ENCODE results near the gene ANKRD34A.

Gene ANKRD34A

DNA sequence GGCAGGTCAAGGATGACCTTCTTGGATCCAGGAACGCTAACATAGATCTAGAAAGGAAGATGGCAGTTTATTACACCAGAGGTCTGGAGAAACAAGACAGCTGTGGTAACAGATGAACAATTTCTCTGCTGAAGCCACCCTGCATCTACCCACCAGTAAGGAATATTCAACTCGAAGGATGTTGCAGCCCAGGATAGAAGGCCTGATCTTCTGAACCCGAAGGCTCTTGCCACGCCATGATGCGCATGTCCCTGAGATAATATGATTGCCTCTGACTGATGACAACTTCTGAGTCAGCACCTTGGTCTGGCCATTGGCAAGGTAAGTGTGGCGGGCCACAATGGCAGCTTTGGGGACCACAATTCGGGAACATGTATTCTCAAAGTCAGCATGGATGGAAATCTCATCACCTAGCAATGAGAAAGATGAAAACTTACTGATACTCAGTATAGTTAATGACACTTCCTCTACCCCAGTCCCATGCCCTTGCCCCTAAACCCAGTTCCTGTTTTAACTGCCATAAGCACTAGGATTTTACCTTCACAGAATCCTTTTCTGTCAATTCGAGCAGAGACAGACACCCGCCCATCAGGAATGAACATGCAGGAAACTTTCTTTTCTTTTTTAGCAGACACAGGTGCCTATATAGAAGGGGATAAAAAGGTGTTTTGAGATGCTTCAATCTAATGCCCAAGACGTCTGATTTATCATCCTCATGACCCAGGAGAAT, 30.2 kb upstream of the ANKRD34A start:
- DNase-seq (peak in 1 of 2 donors; percentile 70), ATAC-seq (peak; percentile 58)
- Mint-ChIP-seq H3K9me3 (no peaks in the 10 kb centered on the region), H3K4me3 (peak overlapping the region; percentile 85 to 89), H3K27me3 (no peaks in the 10 kb centered on the region), H3K4me1 (peaks cover 67% of the 10 kb centered on the region), H3K27ac (peak overlapping the region; percentile 81 to 99)

DNA sequence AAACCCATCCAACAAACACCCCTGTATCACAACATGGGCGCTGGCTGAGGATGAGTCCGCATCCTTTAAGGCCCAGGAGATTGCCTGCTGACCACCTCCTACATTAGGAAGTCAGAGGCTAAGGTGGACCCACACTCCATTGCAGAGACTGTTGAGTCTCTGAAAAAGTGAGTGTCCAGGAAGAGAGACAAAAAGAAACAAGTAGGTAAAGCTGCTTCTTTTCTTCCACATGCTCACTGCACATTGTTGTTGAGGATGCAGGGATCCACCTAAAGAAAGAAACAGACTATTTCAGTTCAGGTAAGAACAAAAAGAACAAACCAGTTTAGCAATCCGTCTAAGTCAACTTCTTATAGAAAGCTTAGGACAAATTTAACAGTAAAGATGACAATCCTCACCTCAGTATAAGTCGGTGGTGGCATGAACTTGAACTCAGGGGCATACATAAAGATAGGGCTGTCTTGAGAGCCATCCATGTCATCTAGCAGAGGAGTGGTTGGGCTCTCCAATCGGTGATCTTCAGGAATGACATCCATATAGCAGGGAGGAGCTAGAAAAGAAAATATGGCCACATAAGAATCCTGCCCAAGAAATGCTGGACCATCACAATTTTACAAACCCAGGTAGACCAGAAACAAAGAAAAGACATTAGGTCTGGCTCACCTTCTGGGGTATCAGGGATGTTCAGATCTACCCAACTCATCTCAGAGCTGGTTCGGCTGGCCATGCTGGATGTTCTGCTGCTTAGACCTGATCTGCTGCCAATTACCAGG, 29.4 kb upstream of the ANKRD34A start:
- peaks cover 63% of the 10 kb centered on the region for H3K4me1 Mint-ChIP-seq
- DNase-seq (no peak), ATAC-seq (no peak)
- H3K9me3 Mint-ChIP-seq = no peaks in the 10 kb centered on the region
- peak overlapping the region; percentile 81 to 99 for H3K27ac Mint-ChIP-seq
- H3K4me3 Mint-ChIP-seq = peak overlapping the region; percentile 85 to 89
- no peaks in the 10 kb centered on the region for H3K27me3 Mint-ChIP-seq

DNA sequence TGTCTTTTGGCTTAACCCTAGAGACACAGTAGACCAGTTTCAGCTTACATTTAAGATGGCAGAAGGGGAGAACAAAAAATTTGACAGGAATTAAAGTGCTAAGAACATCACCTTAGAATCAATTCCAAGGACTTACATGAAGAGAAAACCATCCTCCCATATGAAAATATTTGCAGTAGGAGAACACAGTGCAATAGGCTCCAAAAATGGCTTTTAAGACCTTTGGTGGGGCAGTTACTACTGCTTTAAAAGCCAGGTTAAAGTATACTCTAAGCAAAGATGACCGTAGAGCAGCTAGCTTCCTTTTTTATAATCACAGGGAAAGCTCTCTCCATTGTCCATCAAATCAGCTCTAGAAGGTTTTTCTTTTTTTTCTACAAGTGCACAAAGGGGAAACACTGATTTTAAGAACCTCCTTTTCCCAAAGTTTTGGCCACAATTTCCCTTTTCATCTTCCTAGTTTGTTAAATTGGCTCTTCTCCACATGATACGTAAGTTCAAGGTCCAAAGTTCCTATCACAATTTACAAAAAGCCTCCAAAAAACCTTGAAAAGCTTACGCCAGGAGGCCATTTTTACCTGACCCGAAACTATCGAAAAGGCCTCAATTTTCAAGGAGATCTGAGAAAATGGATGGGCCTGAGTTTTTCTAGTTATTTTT, 28.7 kb upstream of the ANKRD34A start:
- Mint-ChIP-seq H3K4me3 (peak overlapping the region; percentile 85 to 89), H3K27me3 (no peaks in the 10 kb centered on the region), H3K27ac (peak overlapping the region; percentile 73 to 81), H3K9me3 (no peaks in the 10 kb centered on the region), H3K4me1 (peaks cover 63% of the 10 kb centered on the region)
- no peak for DNase-seq
- ATAC-seq = no peak

DNA sequence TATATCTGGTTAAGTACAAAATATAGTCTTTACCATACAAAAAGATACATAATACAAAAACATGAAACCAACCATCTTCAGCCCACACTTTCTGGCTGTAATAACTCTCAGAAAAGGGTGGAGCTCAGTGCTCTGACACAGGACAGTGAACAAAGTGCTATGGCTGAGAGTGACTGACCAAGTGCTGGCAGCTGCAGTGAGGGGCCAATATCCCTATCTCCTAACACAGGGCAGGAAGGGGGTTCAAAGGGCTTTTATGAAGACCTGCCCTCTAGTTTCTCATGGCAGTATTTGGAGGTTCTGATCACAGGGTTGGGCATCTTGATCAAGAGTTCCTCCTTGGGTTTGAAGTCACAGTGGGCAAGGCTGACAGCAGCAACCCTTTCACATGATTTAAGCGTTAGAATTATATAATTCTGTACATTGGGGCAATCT, 28.1 kb upstream of the ANKRD34A start:
- no peak for ATAC-seq
- Mint-ChIP-seq H3K9me3 (no peaks in the 10 kb centered on the region), H3K4me1 (peaks cover 63% of the 10 kb centered on the region), H3K27ac (peak overlapping the region; percentile 28 to 30), H3K27me3 (no peaks in the 10 kb centered on the region), H3K4me3 (peak overlapping the region; percentile 85 to 89)
- DNase-seq = no peak

DNA sequence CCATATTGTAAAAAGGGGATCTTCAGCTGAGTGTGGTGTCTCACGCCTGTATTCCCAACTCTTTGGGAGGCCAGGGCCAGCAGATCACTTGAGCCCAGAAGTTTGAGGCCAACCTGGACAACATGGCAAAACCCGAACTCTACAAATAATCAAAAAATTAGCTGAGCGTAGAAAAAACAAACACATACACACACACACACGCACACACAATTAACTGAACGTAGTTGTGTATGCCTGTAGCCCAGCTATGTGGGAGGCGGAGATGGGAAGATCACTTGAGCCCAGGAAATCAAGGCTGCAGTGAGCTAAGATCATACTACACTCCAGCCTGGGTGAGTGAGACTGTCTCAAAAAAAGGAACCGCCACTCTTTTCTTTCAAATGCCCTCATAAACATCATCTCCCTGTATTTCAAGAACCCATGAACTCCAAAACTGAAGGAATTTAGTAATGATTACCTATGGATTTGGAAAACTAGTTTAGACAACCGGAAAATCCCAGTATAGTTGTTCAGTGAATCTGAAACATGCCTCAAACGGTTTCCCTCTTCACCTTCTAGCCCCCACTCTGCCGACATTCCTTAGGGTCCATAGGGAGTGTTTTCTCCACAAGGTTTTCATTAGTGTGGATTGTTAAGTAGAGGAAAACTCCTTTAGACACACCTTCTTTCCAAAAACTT, 27.5 kb upstream of the ANKRD34A start:
- no peaks in the 10 kb centered on the region for H3K27me3 Mint-ChIP-seq
- ATAC-seq (no peak), DNase-seq (no peak)
- no peaks in the 10 kb centered on the region for H3K9me3 Mint-ChIP-seq
- peaks cover 62% of the 10 kb centered on the region for H3K4me1 Mint-ChIP-seq
- H3K27ac Mint-ChIP-seq = no peak overlapping the region
- H3K4me3 Mint-ChIP-seq = peak overlapping the region; percentile 51 to 85

DNA sequence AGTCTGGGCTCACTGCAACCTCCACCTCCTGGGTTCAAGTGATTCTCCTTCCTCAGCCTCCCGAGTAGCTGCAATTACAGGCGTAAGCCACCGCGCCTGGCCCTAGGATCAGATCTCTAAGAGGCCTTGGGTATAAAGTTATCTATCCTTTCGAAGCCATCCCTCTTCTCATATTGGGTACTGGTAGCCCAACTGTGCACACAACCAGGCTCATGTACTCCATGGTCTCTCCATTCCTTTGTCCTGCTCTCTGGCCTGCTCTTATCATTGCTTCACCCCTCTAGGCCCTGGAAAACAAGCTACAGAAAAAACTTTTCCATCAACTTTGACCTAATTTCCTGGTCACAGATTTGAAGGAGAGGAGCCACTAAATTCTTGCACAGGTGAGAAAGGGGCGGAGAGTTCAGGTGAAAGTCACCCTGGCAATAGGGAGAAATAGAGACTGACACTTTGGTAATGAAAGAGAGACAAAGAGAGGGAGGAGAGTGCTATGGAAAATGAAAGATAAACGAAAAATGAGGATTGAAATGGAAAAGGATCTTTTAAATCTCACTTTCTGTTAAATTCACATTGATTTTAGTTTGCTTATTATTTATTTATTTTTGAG, 26.0 kb upstream of the ANKRD34A start:
- Mint-ChIP-seq H3K27ac (peak overlapping the region in 1 of 2 donors; percentile 69), H3K27me3 (no peaks in the 10 kb centered on the region), H3K4me3 (no peak overlapping the region), H3K9me3 (no peaks in the 10 kb centered on the region), H3K4me1 (peaks cover 62% of the 10 kb centered on the region)
- peak; percentile 11 for ATAC-seq
- no peak for DNase-seq

GRCh38 chr1:145988773-145989172, 24.4 kb upstream of the ANKRD34A start:
- peak; percentile 46 for ATAC-seq
- Mint-ChIP-seq H3K9me3 (no peaks in the 10 kb centered on the region), H3K4me3 (peak overlapping the region in 1 of 2 donors; percentile 1), H3K27ac (peak overlapping the region in 1 of 2 donors; percentile 37), H3K27me3 (no peaks in the 10 kb centered on the region), H3K4me1 (peaks cover 57% of the 10 kb centered on the region)
- DNase-seq = no peak

DNA sequence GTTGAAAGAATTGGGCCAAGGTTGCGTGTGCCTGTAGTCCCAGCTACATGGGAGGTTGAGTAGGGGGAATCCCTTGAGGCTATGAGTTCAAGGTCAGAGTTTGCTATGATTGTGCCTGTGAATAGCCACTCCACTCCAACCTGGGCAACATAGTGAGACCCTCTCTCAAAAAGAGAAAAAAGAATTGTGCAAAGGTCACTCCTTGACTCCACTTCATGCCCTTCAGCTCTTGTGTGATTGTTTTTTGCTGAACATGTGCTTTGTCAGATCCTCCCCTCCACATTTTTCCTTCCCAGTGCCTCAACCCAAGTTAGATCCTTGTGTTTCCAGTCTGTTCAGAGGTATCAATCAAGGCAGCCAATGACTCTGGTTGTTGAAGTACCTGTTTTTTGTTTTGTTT, 23.6 kb upstream of the ANKRD34A start:
- H3K27ac Mint-ChIP-seq = no peak overlapping the region
- H3K9me3 Mint-ChIP-seq = no peaks in the 10 kb centered on the region
- DNase-seq (no peak), ATAC-seq (no peak)
- H3K4me1 Mint-ChIP-seq = peaks cover 49% of the 10 kb centered on the region
- H3K4me3 Mint-ChIP-seq = no peak overlapping the region
- H3K27me3 Mint-ChIP-seq = no peaks in the 10 kb centered on the region

- no peaks in the 10 kb centered on the region for H3K27me3 Mint-ChIP-seq
- DNase-seq = no peak
- peaks cover 35% of the 10 kb centered on the region for H3K4me1 Mint-ChIP-seq
- H3K4me3 Mint-ChIP-seq = no peak overlapping the region
- H3K27ac Mint-ChIP-seq = no peak overlapping the region
- no peak for ATAC-seq
- no peaks in the 10 kb centered on the region for H3K9me3 Mint-ChIP-seq
These were observed 22.2 kb upstream of the ANKRD34A start for GRCh38 chr1:145986551-145986950.

- ATAC-seq = no peak
- Mint-ChIP-seq H3K4me3 (peak overlapping the region; percentile 65 to 70), H3K4me1 (peaks cover 27% of the 10 kb centered on the region), H3K27ac (peak overlapping the region; percentile 77 to 89), H3K27me3 (no peaks in the 10 kb centered on the region), H3K9me3 (no peaks in the 10 kb centered on the region)
- no peak for DNase-seq
These were observed 21.4 kb upstream of the ANKRD34A start for GRCh38 chr1:145985502-145986439.

DNA sequence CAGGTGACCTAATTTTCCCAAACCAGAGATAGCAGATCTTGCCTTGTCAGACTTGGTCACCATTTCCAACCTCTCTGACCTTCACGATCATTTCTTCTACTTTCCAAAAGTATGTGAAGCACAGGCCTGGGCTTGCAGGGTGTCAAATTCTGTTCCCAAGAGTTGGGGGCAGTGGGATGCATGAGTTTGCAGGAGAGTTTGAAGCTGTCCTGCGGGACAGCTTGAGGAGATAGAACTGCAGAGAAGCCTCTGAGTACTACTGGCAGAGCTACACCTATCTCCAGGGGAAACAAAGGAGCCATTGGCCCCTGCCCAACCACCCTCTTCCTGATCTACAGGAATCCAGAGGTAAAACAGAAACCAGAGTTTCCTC, 20.7 kb upstream of the ANKRD34A start:
- DNase-seq = no peak
- H3K27ac Mint-ChIP-seq = peak overlapping the region; percentile 77 to 89
- no peak for ATAC-seq

DNA sequence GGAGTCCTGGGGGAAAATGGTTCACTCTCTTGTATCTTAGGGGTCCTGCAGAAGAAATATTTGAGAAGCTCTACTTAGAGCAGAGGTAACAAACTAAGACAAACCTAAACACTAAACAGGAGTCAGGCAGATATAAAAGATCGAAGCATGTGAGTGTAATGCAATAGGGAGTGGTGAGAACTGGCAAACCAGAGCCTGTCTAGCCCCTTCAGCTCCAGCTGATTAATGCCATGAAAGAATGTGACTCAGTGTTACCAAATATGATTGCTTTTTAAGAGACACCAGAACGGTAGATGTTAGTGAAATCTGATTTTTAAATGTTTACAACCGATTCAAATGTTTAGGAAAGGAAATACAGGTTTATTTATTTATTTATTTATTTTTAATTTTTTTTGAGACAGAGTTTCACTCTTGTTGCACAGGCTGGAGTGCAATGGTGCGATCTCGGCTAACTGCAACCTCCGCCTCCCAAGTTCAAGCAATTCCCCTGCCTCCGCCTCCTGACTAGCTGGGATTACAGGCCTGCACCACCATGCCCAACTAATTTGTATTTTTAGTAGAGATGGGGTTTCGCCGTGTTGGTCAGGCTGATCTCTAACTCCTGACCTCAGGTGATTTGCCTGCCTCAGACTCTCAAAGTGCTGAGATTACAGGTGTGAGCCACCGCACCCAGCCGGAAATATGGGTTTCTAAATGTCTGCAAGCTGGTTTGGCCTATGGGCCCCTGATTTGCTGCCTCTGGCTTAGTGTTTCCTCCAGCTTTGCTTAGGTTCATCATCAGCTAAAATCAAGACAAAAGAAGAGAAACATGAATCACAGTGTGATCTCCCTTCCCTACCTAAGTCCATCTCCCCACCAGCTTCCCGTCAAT, 19.8 kb upstream of the ANKRD34A start:
- Mint-ChIP-seq H3K4me1 (peaks cover 19% of the 10 kb centered on the region), H3K9me3 (no peaks in the 10 kb centered on the region), H3K4me3 (peak overlapping the region; percentile 65 to 70), H3K27me3 (no peaks in the 10 kb centered on the region), H3K27ac (peak overlapping the region in 1 of 2 donors; percentile 52)
- no peak for ATAC-seq
- no peak for DNase-seq

More for the DNA sequence above, 20.7 kb upstream of the ANKRD34A start:
- H3K9me3 Mint-ChIP-seq = no peaks in the 10 kb centered on the region
- H3K4me3 Mint-ChIP-seq = peak overlapping the region; percentile 65 to 70
- no peaks in the 10 kb centered on the region for H3K27me3 Mint-ChIP-seq
- H3K4me1 Mint-ChIP-seq = peaks cover 21% of the 10 kb centered on the region

- Mint-ChIP-seq H3K27me3 (no peaks in the 10 kb centered on the region), H3K27ac (peak overlapping the region; percentile 7 to 38), H3K4me3 (no peak overlapping the region), H3K9me3 (no peaks in the 10 kb centered on the region), H3K4me1 (peaks cover 11% of the 10 kb centered on the region)
- ATAC-seq (no peak), DNase-seq (no peak)
These were observed 18.9 kb upstream of the ANKRD34A start for GRCh38 chr1:145983206-145983675.
